Measurements from ENCODE around the gene DEPDC5. TPM values are rescaled to one million over a fixed set of nuclear protein-coding genes. Genes with fewer than 3 reads are reported as not detected.

Gene DEPDC5
- total RNA-seq, 1 experiment from 2014 or later = 28.1 TPM

GRCh38 chr22:31892080-31892433 is 138.2 kb downstream of the DEPDC5 start:
- intact Hi-C loops (cut with micrococcal nuclease; ENCODE audit: unreplicated experiment) = no loop called here
- H3K4me2 ChIP-seq = no peak overlapping the region
- ChIA-PET POLR2A (ENCODE audit: unreplicated experiment) (no interaction called here), CTCF (no interaction called here)
- H3K27ac ChIP-seq = no peak overlapping the region
- H3K9me2 ChIP-seq (ENCODE audit: insufficient read depth) = no peaks in the 10 kb centered on the region
- H3K4me1 ChIP-seq (replicated peaks; ENCODE audit: insufficient read depth) = no peaks in the 10 kb centered on the region
- peaks cover 12% of the 10 kb centered on the region; the same call in 1 of the 2 replicates for H3K36me3 ChIP-seq (ENCODE audit: low read depth)
- no peaks in the 10 kb centered on the region for H3K27me3 ChIP-seq (ENCODE audit: insufficient read depth, low read depth)
- DNase-seq = no peak
- no peak overlapping the region for H3K4me3 ChIP-seq
- H3K79me2 ChIP-seq (ENCODE audit: low read depth) = no peaks in the 10 kb centered on the region
- H3K9me3 ChIP-seq (ENCODE audit: insufficient read depth, low read depth) = no peaks in the 10 kb centered on the region
- peaks cover 9% of the 10 kb centered on the region; the same call in 1 of the 2 replicates for H3F3A ChIP-seq (ENCODE audit: insufficient read depth, low read depth)
- BruUV-seq (replicated peaks) = no TSS peak
- TF ChIP-seq EZH2 (IDR thresholded peaks at IDR 0.05; ENCODE audit: low read depth) = no peak
- H4K20me1 ChIP-seq (ENCODE audit: insufficient read depth) = no peaks in the 10 kb centered on the region
- H2AFZ ChIP-seq = no peak overlapping the region

DNA sequence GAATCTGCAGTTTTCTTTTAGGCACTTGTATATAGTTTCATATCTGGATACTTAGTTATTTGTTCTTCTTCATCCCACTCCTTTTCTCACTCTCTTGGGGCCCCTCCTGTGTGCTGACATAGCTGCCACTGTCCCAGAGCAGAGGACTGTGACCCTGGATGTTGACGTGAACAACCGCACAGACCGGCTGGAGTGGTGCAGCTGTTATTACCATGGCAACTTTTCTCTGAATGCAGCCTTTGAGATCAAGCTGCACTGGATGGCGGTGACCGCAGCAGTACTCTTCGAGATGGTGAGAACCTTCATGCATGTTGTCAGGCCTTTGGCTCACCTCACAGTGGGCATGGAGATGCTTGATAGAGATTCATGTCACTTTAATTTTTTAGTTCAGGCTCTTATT is 139.6 kb downstream of the DEPDC5 start:
- H3K36me3 ChIP-seq (ENCODE audit: low read depth) = peaks cover 12% of the 10 kb centered on the region; the same call in 1 of the 2 replicates
- no peaks in the 10 kb centered on the region for H3K79me2 ChIP-seq (ENCODE audit: low read depth)
- H3K9me2 ChIP-seq (ENCODE audit: insufficient read depth) = no peaks in the 10 kb centered on the region
- ChIA-PET POLR2A (ENCODE audit: unreplicated experiment) (no interaction called here), CTCF (no interaction called here)
- no TSS peak for BruUV-seq (replicated peaks)
- H3F3A ChIP-seq (ENCODE audit: insufficient read depth, low read depth) = peaks cover 9% of the 10 kb centered on the region; the same call in 1 of the 2 replicates
- H4K20me1 ChIP-seq (ENCODE audit: insufficient read depth) = no peaks in the 10 kb centered on the region
- no peaks in the 10 kb centered on the region for H3K27me3 ChIP-seq (ENCODE audit: insufficient read depth, low read depth)
- TF ChIP-seq, protein P1, sequence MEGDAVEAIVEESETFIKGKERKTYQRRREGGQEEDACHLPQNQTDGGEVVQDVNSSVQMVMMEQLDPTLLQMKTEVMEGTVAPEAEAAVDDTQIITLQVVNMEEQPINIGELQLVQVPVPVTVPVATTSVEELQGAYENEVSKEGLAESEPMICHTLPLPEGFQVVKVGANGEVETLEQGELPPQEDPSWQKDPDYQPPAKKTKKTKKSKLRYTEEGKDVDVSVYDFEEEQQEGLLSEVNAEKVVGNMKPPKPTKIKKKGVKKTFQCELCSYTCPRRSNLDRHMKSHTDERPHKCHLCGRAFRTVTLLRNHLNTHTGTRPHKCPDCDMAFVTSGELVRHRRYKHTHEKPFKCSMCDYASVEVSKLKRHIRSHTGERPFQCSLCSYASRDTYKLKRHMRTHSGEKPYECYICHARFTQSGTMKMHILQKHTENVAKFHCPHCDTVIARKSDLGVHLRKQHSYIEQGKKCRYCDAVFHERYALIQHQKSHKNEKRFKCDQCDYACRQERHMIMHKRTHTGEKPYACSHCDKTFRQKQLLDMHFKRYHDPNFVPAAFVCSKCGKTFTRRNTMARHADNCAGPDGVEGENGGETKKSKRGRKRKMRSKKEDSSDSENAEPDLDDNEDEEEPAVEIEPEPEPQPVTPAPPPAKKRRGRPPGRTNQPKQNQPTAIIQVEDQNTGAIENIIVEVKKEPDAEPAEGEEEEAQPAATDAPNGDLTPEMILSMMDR (conservative IDR thresholded peaks at IDR 0.05) = no peak
- TF ChIP-seq EZH2 (IDR thresholded peaks at IDR 0.05; ENCODE audit: low read depth) = no peak
- no peak for DNase-seq
- intact Hi-C loops (cut with micrococcal nuclease; ENCODE audit: unreplicated experiment) = no loop called here
- no peak overlapping the region for H3K27ac ChIP-seq
- H3K4me2 ChIP-seq = no peak overlapping the region
- H2AFZ ChIP-seq = no peak overlapping the region
- no peaks in the 10 kb centered on the region for H3K9me3 ChIP-seq (ENCODE audit: insufficient read depth, low read depth)
- H3K4me1 ChIP-seq (replicated peaks; ENCODE audit: insufficient read depth) = no peaks in the 10 kb centered on the region
- no peak overlapping the region for H3K4me3 ChIP-seq

DNA sequence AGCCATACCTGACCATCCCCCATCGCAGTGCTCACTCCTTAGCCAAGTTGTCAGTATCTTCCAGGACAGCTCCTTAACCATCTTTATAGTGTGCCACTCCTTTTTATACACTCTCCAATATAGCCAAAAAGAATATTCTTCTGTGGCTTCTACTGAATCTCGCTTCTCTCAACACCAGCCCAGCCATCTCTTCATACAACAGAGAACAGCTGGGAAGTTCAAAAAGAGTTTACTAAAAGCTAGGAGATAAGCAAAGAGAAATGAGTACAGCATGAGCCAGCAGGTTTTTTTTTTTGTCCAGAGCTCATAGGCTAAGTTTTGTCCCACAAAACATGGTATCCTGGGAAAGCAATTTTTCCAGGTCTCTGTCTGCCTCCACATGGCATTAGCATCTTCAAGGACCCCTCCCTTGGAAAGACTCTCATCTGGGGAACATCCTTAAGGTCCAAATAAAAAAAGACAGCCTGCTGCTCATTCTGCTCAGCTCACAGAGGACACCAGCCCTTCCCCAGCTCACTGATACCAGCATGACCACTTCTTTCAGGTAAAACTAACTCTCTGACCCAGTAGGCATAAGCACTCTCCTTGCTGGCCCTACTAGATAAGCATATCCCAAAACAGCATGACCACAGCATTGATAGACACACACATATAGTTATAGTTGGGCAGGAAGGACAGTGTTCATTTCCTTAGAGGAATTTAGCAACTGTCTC is 141.7 kb downstream of the DEPDC5 start:
- no peaks in the 10 kb centered on the region for H3K4me1 ChIP-seq (replicated peaks; ENCODE audit: insufficient read depth)
- H3K4me2 ChIP-seq = no peak overlapping the region
- H3K9me3 ChIP-seq (ENCODE audit: insufficient read depth, low read depth) = no peaks in the 10 kb centered on the region
- intact Hi-C loops (cut with micrococcal nuclease; ENCODE audit: unreplicated experiment) = no loop called here
- peaks cover 9% of the 10 kb centered on the region; the same call in 1 of the 2 replicates for H3F3A ChIP-seq (ENCODE audit: insufficient read depth, low read depth)
- no peaks in the 10 kb centered on the region for H3K79me2 ChIP-seq (ENCODE audit: low read depth)
- CTCF ChIA-PET = no interaction called here
- DNase-seq = no peak
- no peaks in the 10 kb centered on the region for H3K27me3 ChIP-seq (ENCODE audit: insufficient read depth, low read depth)
- no TSS peak for BruUV-seq (replicated peaks)
- H3K27ac ChIP-seq = no peak overlapping the region
- H3K4me3 ChIP-seq = no peak overlapping the region
- TF ChIP-seq, protein P1 (conservative IDR thresholded peaks at IDR 0.05) = no peak
- TF ChIP-seq EZH2 (IDR thresholded peaks at IDR 0.05; ENCODE audit: low read depth) = no peak
- no peak overlapping the region for H2AFZ ChIP-seq
- peaks cover 12% of the 10 kb centered on the region; the same call in 1 of the 2 replicates for H3K36me3 ChIP-seq (ENCODE audit: low read depth)
- H4K20me1 ChIP-seq (ENCODE audit: insufficient read depth) = no peaks in the 10 kb centered on the region
- POLR2A ChIA-PET (ENCODE audit: unreplicated experiment) = no interaction called here
- H3K9me2 ChIP-seq (ENCODE audit: insufficient read depth) = no peaks in the 10 kb centered on the region

- TF ChIP-seq EZH2 (IDR thresholded peaks at IDR 0.05; ENCODE audit: low read depth) = no peak
- TF ChIP-seq, protein P1 (conservative IDR thresholded peaks at IDR 0.05) = no peak
- Histone ChIP-seq H3K27me3 (ENCODE audit: insufficient read depth, low read depth) (no peaks in the 10 kb centered on the region), H3K4me1 (replicated peaks; ENCODE audit: insufficient read depth) (no peaks in the 10 kb centered on the region), H3F3A (ENCODE audit: insufficient read depth, low read depth) (peaks cover 3% of the 10 kb centered on the region; the same call in 1 of the 2 replicates), H3K4me3 (no peak overlapping the region), H3K79me2 (ENCODE audit: low read depth) (no peaks in the 10 kb centered on the region), H2AFZ (no peak overlapping the region), H3K9me3 (ENCODE audit: insufficient read depth, low read depth) (no peaks in the 10 kb centered on the region), H3K4me2 (no peak overlapping the region), H3K9me2 (ENCODE audit: insufficient read depth) (no peaks in the 10 kb centered on the region), H4K20me1 (ENCODE audit: insufficient read depth) (no peaks in the 10 kb centered on the region), H3K27ac (no peak overlapping the region), H3K36me3 (ENCODE audit: low read depth) (peaks cover 14% of the 10 kb centered on the region; the same call in 1 of the 2 replicates)
- ChIA-PET POLR2A (ENCODE audit: unreplicated experiment) (no interaction called here), CTCF (no interaction called here)
- no peak for DNase-seq
- intact Hi-C loops (cut with micrococcal nuclease; ENCODE audit: unreplicated experiment) = no loop called here
- BruUV-seq (replicated peaks) = no TSS peak
Measured at GRCh38 chr22:31896472-31896871, 142.7 kb downstream of the DEPDC5 start.

Data from PC-9 (cell line).